ENCODE data around the gene EEF1E1.

Gene EEF1E1

GRCh38 chr6:8087870-8088754 is 14.2 kb downstream of the EEF1E1 start:
- no peak for DNase-seq (ENCODE audit: low read depth in 2 of 2)

- no peak for DNase-seq (ENCODE audit: low read depth in 2 of 2)
Measured at GRCh38 chr6:8086755-8087306, 15.5 kb downstream of the EEF1E1 start.

GRCh38 chr6:8085053-8085511 is 17.3 kb downstream of the EEF1E1 start:
- DNase-seq (ENCODE audit: low read depth in 2 of 2): no peak

GRCh38 chr6:8084586-8084985 is 17.8 kb downstream of the EEF1E1 start:
- DNase-seq (ENCODE audit: low read depth in 2 of 2): no peak

GRCh38 chr6:8082954-8083858 is 19.1 kb downstream of the EEF1E1 start:
- DNase-seq (ENCODE audit: low read depth in 2 of 2): no peak

- no peak for DNase-seq (ENCODE audit: low read depth in 2 of 2)
Measured at GRCh38 chr6:8082572-8082953, 19.8 kb downstream of the EEF1E1 start.

GRCh38 chr6:8080362-8081151 is 21.8 kb downstream of the EEF1E1 start:
- no peak for DNase-seq (ENCODE audit: low read depth in 2 of 2)

- DNase-seq (ENCODE audit: low read depth in 2 of 2): no peak
Measured at GRCh38 chr6:8079126-8079525, 23.2 kb downstream of the EEF1E1 start.

GRCh38 chr6:8077991-8078390 is 24.4 kb downstream of the EEF1E1 start:
- DNase-seq (ENCODE audit: low read depth in 2 of 2): no peak

- DNase-seq (ENCODE audit: low read depth in 2 of 2): no peak
Measured at GRCh38 chr6:8075704-8076103, 26.6 kb downstream of the EEF1E1 start.

- no peak for DNase-seq (ENCODE audit: low read depth in 2 of 2)
Measured at GRCh38 chr6:8075185-8075584, 27.2 kb downstream of the EEF1E1 start.

GRCh38 chr6:8074213-8074612 is 28.1 kb downstream of the EEF1E1 start:
- no peak for DNase-seq (ENCODE audit: low read depth in 2 of 2)

GRCh38 chr6:8073758-8074157 is 28.6 kb downstream of the EEF1E1 start:
- no peak for DNase-seq (ENCODE audit: low read depth in 2 of 2)

GRCh38 chr6:8070718-8071117 is 31.6 kb downstream of the EEF1E1 start:
- no peak for DNase-seq (ENCODE audit: low read depth in 2 of 2)

GRCh38 chr6:8069631-8070284 is 32.6 kb downstream of the EEF1E1 start:
- DNase-seq (ENCODE audit: low read depth in 2 of 2): no peak

GRCh38 chr6:8069151-8069550 is 33.2 kb downstream of the EEF1E1 start:
- no peak for DNase-seq (ENCODE audit: low read depth in 2 of 2)

- no peak for DNase-seq (ENCODE audit: low read depth in 2 of 2)
Measured at GRCh38 chr6:8066108-8066507, 36.2 kb downstream of the EEF1E1 start.

- peak in 1 of 2 donors; percentile 2 for DNase-seq (ENCODE audit: low read depth in 2 of 2)
Measured at GRCh38 chr6:8065519-8065911, 36.8 kb downstream of the EEF1E1 start.

- no peak for DNase-seq (ENCODE audit: low read depth in 2 of 2)
Measured at GRCh38 chr6:8064638-8065518, 37.5 kb downstream of the EEF1E1 start.
